ENCODE measurements around the gene SETD6.

DNA sequence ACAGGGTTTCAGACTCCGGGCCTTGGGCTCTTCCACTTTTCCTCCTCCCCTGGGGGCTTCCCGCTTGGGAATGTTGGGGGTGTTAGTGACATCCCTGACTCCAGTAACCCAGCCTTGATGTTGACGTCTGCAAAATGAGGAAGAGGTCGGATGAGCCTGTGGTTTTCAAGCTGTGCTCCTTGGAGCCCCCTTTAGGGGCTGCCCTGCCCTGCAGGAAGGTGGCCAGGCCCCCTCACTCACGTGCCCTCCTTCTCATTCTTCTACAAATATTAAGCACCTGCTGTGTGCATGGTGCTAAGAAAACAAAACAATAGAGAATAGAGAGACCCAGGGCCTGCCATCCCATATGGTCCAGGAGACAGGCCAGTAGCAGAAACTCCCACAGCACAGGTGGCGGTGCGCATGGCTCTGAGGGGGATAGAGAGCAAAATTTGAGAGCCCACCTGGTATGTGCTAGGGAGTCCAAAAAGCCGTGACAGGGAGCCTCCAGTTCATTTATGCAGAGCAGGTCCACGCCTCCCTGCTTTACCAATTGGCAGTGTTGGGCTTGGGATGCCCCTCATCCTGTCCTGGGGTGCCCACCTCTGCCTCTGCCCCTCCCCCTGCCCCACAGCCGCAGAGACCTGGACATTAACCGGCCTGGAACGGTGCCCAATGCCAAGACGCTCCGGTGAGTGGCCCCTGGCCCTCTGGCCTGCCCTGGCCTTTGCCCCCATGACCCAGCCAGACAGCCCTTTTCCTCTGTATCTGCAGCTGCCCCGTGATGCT is 7.9 kb upstream of the SETD6 start:
- no peak for TF ChIP-seq POLR2AphosphoS5 (IDR thresholded peaks at IDR 0.05)
- TF ChIP-seq, protein P1, sequence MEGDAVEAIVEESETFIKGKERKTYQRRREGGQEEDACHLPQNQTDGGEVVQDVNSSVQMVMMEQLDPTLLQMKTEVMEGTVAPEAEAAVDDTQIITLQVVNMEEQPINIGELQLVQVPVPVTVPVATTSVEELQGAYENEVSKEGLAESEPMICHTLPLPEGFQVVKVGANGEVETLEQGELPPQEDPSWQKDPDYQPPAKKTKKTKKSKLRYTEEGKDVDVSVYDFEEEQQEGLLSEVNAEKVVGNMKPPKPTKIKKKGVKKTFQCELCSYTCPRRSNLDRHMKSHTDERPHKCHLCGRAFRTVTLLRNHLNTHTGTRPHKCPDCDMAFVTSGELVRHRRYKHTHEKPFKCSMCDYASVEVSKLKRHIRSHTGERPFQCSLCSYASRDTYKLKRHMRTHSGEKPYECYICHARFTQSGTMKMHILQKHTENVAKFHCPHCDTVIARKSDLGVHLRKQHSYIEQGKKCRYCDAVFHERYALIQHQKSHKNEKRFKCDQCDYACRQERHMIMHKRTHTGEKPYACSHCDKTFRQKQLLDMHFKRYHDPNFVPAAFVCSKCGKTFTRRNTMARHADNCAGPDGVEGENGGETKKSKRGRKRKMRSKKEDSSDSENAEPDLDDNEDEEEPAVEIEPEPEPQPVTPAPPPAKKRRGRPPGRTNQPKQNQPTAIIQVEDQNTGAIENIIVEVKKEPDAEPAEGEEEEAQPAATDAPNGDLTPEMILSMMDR (IDR thresholded peaks at IDR 0.05) = no peak
- no peak for TF ChIP-seq EP300 (IDR thresholded peaks at IDR 0.05)
